VCaP (cell line): ENCODE data around the gene CACNA1D.

Source experiments
- H3K27ac ChIP-seq: fragments of 450-650 bp; 2 replicates; pipeline ENCODE4 v1.5.1; 2017
- CTCF ChIP-seq: fragments of 450-650 bp; conservative IDR thresholded peaks from 2 replicates; pipeline ENCODE4 v1.5.1; 2017; ENCODE audit warnings: mild to moderate bottlenecking, moderate library complexity

The CACNA1D gene

GRCh38 chr3:53777468-53777867 lies 283.1 kb downstream of the CACNA1D start:
- no peak overlapping the region for H3K27ac ChIP-seq
- TF ChIP-seq CTCF: no peak

- no peak for TF ChIP-seq CTCF
- H3K27ac ChIP-seq: no peak overlapping the region
These were observed 283.7 kb downstream of the CACNA1D start for GRCh38 chr3:53778153-53778552.

DNA sequence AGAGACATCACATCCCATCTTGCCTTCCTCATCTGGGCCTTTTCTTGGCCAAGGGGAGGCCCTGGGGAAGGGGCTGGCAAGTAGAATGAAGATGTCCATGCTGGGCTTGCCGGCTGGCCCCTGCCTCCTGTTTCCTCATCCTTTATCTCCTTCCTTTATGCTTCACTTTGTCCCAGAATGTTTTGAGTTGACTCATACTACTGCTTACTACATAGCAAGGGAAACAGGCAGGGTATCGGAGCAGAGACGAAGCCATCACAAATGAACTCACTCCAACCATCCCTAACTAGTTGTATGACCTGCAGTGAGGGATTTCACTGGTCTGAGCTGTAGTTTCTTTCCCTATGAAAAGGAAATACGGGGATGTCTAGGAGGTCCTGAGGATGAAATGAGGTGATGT lies 285.8 kb downstream of the CACNA1D start:
- no peak overlapping the region for H3K27ac ChIP-seq
- TF ChIP-seq CTCF: no peak

DNA sequence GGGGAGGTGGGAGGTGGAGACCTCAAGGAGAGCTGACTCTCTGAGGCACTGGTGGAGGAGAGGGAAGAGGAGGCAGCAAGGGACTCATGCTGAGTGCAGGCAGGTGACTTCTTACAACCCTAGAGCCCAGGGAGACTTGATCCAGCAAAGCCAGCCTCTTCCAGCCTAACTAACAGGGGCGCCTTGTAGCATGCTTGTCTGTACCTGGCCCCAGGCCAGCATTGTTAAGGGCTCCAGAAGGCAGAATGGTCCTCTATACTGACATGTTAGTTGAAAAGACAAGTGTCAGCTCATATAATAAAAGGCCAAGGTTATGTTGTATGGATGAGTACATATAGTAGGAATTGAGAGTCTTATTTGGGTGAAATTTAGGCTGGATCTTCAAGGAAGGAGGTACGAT lies 286.4 kb downstream of the CACNA1D start:
- TF ChIP-seq CTCF: no peak
- no peak overlapping the region for H3K27ac ChIP-seq

GRCh38 chr3:53787016-53787415 lies 292.6 kb downstream of the CACNA1D start:
- no peak for TF ChIP-seq CTCF
- H3K27ac ChIP-seq: no peak overlapping the region

DNA sequence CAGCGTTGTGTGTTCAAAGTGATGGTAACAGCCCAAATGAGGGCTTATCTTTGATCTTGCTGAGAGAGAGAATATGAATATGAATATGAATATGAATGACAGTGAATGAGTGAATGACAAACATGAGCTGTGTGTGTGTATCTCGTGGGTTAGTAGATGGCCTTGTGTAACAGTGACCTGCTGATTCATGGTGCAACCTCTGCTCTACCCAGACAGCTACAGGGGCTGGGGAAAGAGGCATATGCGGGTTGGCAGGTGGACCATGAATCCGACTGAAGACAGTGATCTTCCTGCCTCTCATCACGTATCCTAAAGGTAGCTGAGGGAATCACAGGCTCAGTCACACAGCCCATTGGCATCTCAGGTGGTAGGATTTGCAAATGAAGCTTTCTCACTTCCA lies 293.6 kb downstream of the CACNA1D start:
- no peak overlapping the region for H3K27ac ChIP-seq
- TF ChIP-seq CTCF: no peak

DNA sequence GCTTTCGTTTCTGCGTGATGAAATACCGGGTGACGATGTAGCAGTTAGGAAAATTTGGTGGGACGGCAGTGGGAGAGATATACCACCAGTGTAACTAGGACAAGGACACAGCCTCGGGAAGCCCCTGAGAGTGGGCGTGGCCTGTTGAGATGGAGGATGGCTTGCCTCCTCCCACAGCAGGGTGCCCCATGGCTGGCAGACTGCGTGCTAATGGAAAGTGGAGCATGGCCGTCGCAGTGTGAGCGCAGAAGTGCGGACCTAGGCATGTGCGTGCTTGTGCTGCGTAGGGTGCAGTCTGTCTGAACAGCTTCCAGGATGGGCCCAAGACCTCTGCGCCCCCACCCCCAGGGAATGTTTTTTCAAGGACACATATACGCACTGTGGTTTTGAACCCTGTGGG lies 295.0 kb downstream of the CACNA1D start:
- H3K27ac ChIP-seq: no peak overlapping the region
- TF ChIP-seq CTCF: no peak

- no peak for TF ChIP-seq CTCF
- H3K27ac ChIP-seq: no peak overlapping the region
These were observed 296.1 kb downstream of the CACNA1D start for GRCh38 chr3:53790470-53790869.
